Stimulated activated memory B cell treated with anti-CD40 and anti-IgM and Interleukin-4, amounts not matched to agents 10 μg/mL and 1 μg/mL and 100 μg/mL, for 72 hours (primary cell): ENCODE data around the gene WARS2.

Source experiments
- ATAC-seq: fragments of 150-1000 bp; cut with Tn5 transposase; 2 replicates; pipeline ENCODE4 v1.10.0; 2021
- H3K27ac Mint-ChIP-seq: one replicate; pipeline ENCODE4 v1.8.0; 2022; ENCODE audit warnings: mild to moderate bottlenecking, mixed read lengths
- H3K27me3 Mint-ChIP-seq: one replicate; pipeline ENCODE4 v1.8.0; 2022; ENCODE audit warnings: mixed read lengths
- H3K36me3 Mint-ChIP-seq: one replicate; pipeline ENCODE4 v1.8.0; 2022; ENCODE audit warnings: mixed read lengths
- H3K4me1 Mint-ChIP-seq: one replicate; pipeline ENCODE4 v1.8.0; 2022; ENCODE audit warnings: mixed read lengths
- H3K4me3 Mint-ChIP-seq: one replicate; pipeline ENCODE4 v1.8.0; 2022; ENCODE audit warnings: mild to moderate bottlenecking, moderate library complexity, mixed read lengths
- H3K9me3 Mint-ChIP-seq: one replicate; pipeline ENCODE4 v1.8.0; 2022; ENCODE audit warnings: mixed read lengths

WARS2 gene

GRCh38 chr1:119115311-119115710, 25.1 kb downstream of the WARS2 start:
- no peaks in the 10 kb centered on the region for H3K27me3 Mint-ChIP-seq
- H3K27ac Mint-ChIP-seq, result no peak overlapping the region
- no peak for ATAC-seq
- peaks cover 10% of the 10 kb centered on the region for H3K9me3 Mint-ChIP-seq
- no peak overlapping the region for H3K4me3 Mint-ChIP-seq
- peaks cover 74% of the 10 kb centered on the region for H3K36me3 Mint-ChIP-seq
- peaks cover 18% of the 10 kb centered on the region for H3K4me1 Mint-ChIP-seq

- no peak overlapping the region for H3K27ac Mint-ChIP-seq
- no peaks in the 10 kb centered on the region for H3K27me3 Mint-ChIP-seq
- no peak overlapping the region for H3K4me3 Mint-ChIP-seq
- H3K36me3 Mint-ChIP-seq, result peaks cover 69% of the 10 kb centered on the region
- H3K9me3 Mint-ChIP-seq, result peaks cover 6% of the 10 kb centered on the region
- H3K4me1 Mint-ChIP-seq, result peaks cover 13% of the 10 kb centered on the region
- ATAC-seq, result no peak
These were observed 25.7 kb downstream of the WARS2 start for GRCh38 chr1:119114786-119115185.

GRCh38 chr1:119112791-119113190, 27.7 kb downstream of the WARS2 start:
- H3K9me3 Mint-ChIP-seq, result peaks cover 5% of the 10 kb centered on the region
- H3K36me3 Mint-ChIP-seq, result peaks cover 52% of the 10 kb centered on the region
- H3K4me3 Mint-ChIP-seq, result no peak overlapping the region
- peaks cover 9% of the 10 kb centered on the region for H3K4me1 Mint-ChIP-seq
- H3K27me3 Mint-ChIP-seq, result no peaks in the 10 kb centered on the region
- H3K27ac Mint-ChIP-seq, result no peak overlapping the region
- no peak for ATAC-seq

- Mint-ChIP-seq H3K9me3 (peaks cover 5% of the 10 kb centered on the region), H3K27ac (no peak overlapping the region), H3K36me3 (peaks cover 52% of the 10 kb centered on the region), H3K4me3 (no peak overlapping the region), H3K27me3 (no peaks in the 10 kb centered on the region), H3K4me1 (peaks cover 9% of the 10 kb centered on the region)
- ATAC-seq, result no peak
These were observed 28.2 kb downstream of the WARS2 start for GRCh38 chr1:119112244-119112643.

- Mint-ChIP-seq H3K4me3 (no peak overlapping the region), H3K9me3 (peaks cover 5% of the 10 kb centered on the region), H3K27me3 (no peaks in the 10 kb centered on the region), H3K36me3 (peaks cover 53% of the 10 kb centered on the region), H3K27ac (no peak overlapping the region), H3K4me1 (no peaks in the 10 kb centered on the region)
- ATAC-seq, result no peak
These were observed 31.5 kb downstream of the WARS2 start for GRCh38 chr1:119108988-119109387.

- Mint-ChIP-seq H3K4me3 (no peak overlapping the region), H3K36me3 (peaks cover 27% of the 10 kb centered on the region), H3K9me3 (no peaks in the 10 kb centered on the region), H3K27ac (no peak overlapping the region), H3K27me3 (no peaks in the 10 kb centered on the region), H3K4me1 (peaks cover 9% of the 10 kb centered on the region)
- ATAC-seq, result no peak
These were observed 36.7 kb downstream of the WARS2 start for GRCh38 chr1:119103764-119104163.

GRCh38 chr1:119102051-119102450, 38.4 kb downstream of the WARS2 start:
- Mint-ChIP-seq H3K4me1 (peaks cover 9% of the 10 kb centered on the region), H3K9me3 (no peaks in the 10 kb centered on the region), H3K27me3 (no peaks in the 10 kb centered on the region)

GRCh38 chr1:119101563-119101962, 38.9 kb downstream of the WARS2 start:
- no peak overlapping the region for H3K4me3 Mint-ChIP-seq
- no peak overlapping the region for H3K27ac Mint-ChIP-seq
- H3K9me3 Mint-ChIP-seq, result no peaks in the 10 kb centered on the region
- peaks cover 9% of the 10 kb centered on the region for H3K4me1 Mint-ChIP-seq
- ATAC-seq, result no peak
- H3K27me3 Mint-ChIP-seq, result no peaks in the 10 kb centered on the region
- H3K36me3 Mint-ChIP-seq, result peaks cover 17% of the 10 kb centered on the region

More at GRCh38 chr1:119102051-119102450, 38.4 kb downstream of the WARS2 start:
- H3K27ac Mint-ChIP-seq, result no peak overlapping the region
- H3K4me3 Mint-ChIP-seq, result no peak overlapping the region
- peaks cover 17% of the 10 kb centered on the region for H3K36me3 Mint-ChIP-seq
- no peak for ATAC-seq

- H3K4me3 Mint-ChIP-seq, result no peak overlapping the region
- peaks cover 5% of the 10 kb centered on the region for H3K36me3 Mint-ChIP-seq
- no peaks in the 10 kb centered on the region for H3K9me3 Mint-ChIP-seq
- no peaks in the 10 kb centered on the region for H3K27me3 Mint-ChIP-seq
- H3K4me1 Mint-ChIP-seq, result peaks cover 9% of the 10 kb centered on the region
- H3K27ac Mint-ChIP-seq, result no peak overlapping the region
- no peak for ATAC-seq
These were observed 40.7 kb downstream of the WARS2 start for GRCh38 chr1:119099775-119100174.

- peaks cover 7% of the 10 kb centered on the region for H3K36me3 Mint-ChIP-seq
- no peak for ATAC-seq
- H3K9me3 Mint-ChIP-seq, result no peaks in the 10 kb centered on the region
- H3K27me3 Mint-ChIP-seq, result no peaks in the 10 kb centered on the region
- H3K4me1 Mint-ChIP-seq, result peaks cover 2% of the 10 kb centered on the region
- no peak overlapping the region for H3K4me3 Mint-ChIP-seq
- no peak overlapping the region for H3K27ac Mint-ChIP-seq
These were observed 43.1 kb downstream of the WARS2 start for GRCh38 chr1:119097380-119097779.

GRCh38 chr1:119093721-119094120, 46.7 kb downstream of the WARS2 start:
- H3K9me3 Mint-ChIP-seq, result no peaks in the 10 kb centered on the region
- no peak for ATAC-seq
- H3K27ac Mint-ChIP-seq, result no peak overlapping the region
- no peaks in the 10 kb centered on the region for H3K27me3 Mint-ChIP-seq
- H3K4me3 Mint-ChIP-seq, result no peak overlapping the region
- no peaks in the 10 kb centered on the region for H3K4me1 Mint-ChIP-seq
- H3K36me3 Mint-ChIP-seq, result peaks cover 9% of the 10 kb centered on the region

GRCh38 chr1:119091618-119092017, 48.8 kb downstream of the WARS2 start:
- H3K27me3 Mint-ChIP-seq, result no peaks in the 10 kb centered on the region

GRCh38 chr1:119090250-119090649, 50.2 kb downstream of the WARS2 start:
- H3K9me3 Mint-ChIP-seq, result no peaks in the 10 kb centered on the region
- peaks cover 14% of the 10 kb centered on the region for H3K36me3 Mint-ChIP-seq
- no peak overlapping the region for H3K4me3 Mint-ChIP-seq
- no peak for ATAC-seq
- peaks cover 14% of the 10 kb centered on the region for H3K4me1 Mint-ChIP-seq
- H3K27ac Mint-ChIP-seq, result no peak overlapping the region
- no peaks in the 10 kb centered on the region for H3K27me3 Mint-ChIP-seq

More at GRCh38 chr1:119091618-119092017, 48.8 kb downstream of the WARS2 start:
- H3K9me3 Mint-ChIP-seq, result no peaks in the 10 kb centered on the region
- no peak overlapping the region for H3K27ac Mint-ChIP-seq
- H3K36me3 Mint-ChIP-seq, result peaks cover 9% of the 10 kb centered on the region
- no peak overlapping the region for H3K4me3 Mint-ChIP-seq
- peaks cover 13% of the 10 kb centered on the region for H3K4me1 Mint-ChIP-seq
- ATAC-seq, result no peak

GRCh38 chr1:119086830-119087229, 53.6 kb downstream of the WARS2 start:
- no peak overlapping the region for H3K27ac Mint-ChIP-seq
- H3K27me3 Mint-ChIP-seq, result no peaks in the 10 kb centered on the region
- H3K9me3 Mint-ChIP-seq, result no peaks in the 10 kb centered on the region
- peaks cover 16% of the 10 kb centered on the region for H3K36me3 Mint-ChIP-seq
- ATAC-seq, result no peak
- H3K4me1 Mint-ChIP-seq, result peaks cover 14% of the 10 kb centered on the region
- H3K4me3 Mint-ChIP-seq, result no peak overlapping the region

GRCh38 chr1:119084798-119085197, 55.7 kb downstream of the WARS2 start:
- Mint-ChIP-seq H3K27me3 (no peaks in the 10 kb centered on the region), H3K27ac (no peak overlapping the region), H3K4me3 (no peak overlapping the region), H3K9me3 (no peaks in the 10 kb centered on the region), H3K4me1 (peaks cover 14% of the 10 kb centered on the region), H3K36me3 (peaks cover 21% of the 10 kb centered on the region)
- no peak for ATAC-seq

- ATAC-seq, result no peak
- H3K36me3 Mint-ChIP-seq, result peaks cover 29% of the 10 kb centered on the region
- no peak overlapping the region for H3K4me3 Mint-ChIP-seq
- H3K27me3 Mint-ChIP-seq, result no peaks in the 10 kb centered on the region
- no peaks in the 10 kb centered on the region for H3K9me3 Mint-ChIP-seq
- no peak overlapping the region for H3K27ac Mint-ChIP-seq
- H3K4me1 Mint-ChIP-seq, result peaks cover 14% of the 10 kb centered on the region
These were observed 56.5 kb downstream of the WARS2 start for GRCh38 chr1:119083980-119084379.

GRCh38 chr1:119083479-119083878, 57.0 kb downstream of the WARS2 start:
- H3K9me3 Mint-ChIP-seq, result no peaks in the 10 kb centered on the region
- no peaks in the 10 kb centered on the region for H3K27me3 Mint-ChIP-seq

More at GRCh38 chr1:119083479-119083878, 57.0 kb downstream of the WARS2 start:
- H3K36me3 Mint-ChIP-seq, result peaks cover 34% of the 10 kb centered on the region
- no peak for ATAC-seq
- peaks cover 14% of the 10 kb centered on the region for H3K4me1 Mint-ChIP-seq
- H3K27ac Mint-ChIP-seq, result no peak overlapping the region
- no peak overlapping the region for H3K4me3 Mint-ChIP-seq
